Neuronal stem cell (in vitro differentiated cells): ENCODE data around the gene PTPRD.

Source experiments
- DNase-seq: peaks from one replicate; pipeline ENCODE4 v3.0.0-alpha.2; 2013; ENCODE audit warnings: low spot score
- H2AFZ ChIP-seq: one replicate; pipeline ENCODE4 v1.6.1; 2013; ENCODE audit warnings: mild to moderate bottlenecking, low read length, inconsistent platforms
- H2AK5ac ChIP-seq: 2 replicates; pipeline ENCODE4 v1.6.1; 2013; ENCODE audit warnings: low read depth, mild to moderate bottlenecking, inconsistent platforms, low read length, moderate library complexity, mixed read lengths
- H2BK120ac ChIP-seq: 2 replicates; pipeline ENCODE4 v1.6.1; 2013; ENCODE audit warnings: low read depth, mild to moderate bottlenecking, inconsistent platforms, low read length, moderate library complexity, mixed read lengths
- H2BK12ac ChIP-seq: one replicate; pipeline ENCODE4 v1.6.1; 2013; ENCODE audit warnings: low read length, inconsistent platforms
- H2BK15ac ChIP-seq: 2 replicates; pipeline ENCODE4 v1.6.1; 2013; ENCODE audit warnings: mild to moderate bottlenecking, low read length, inconsistent platforms, mixed read lengths
- H2BK5ac ChIP-seq: one replicate; pipeline ENCODE4 v1.6.1; 2013; ENCODE audit warnings: inconsistent platforms, mild to moderate bottlenecking, low read length, moderate library complexity
- H3K14ac ChIP-seq: one replicate; pipeline ENCODE4 v1.6.1; 2013; ENCODE audit warnings: low read length, inconsistent platforms
- H3K18ac ChIP-seq: 2 replicates; pipeline ENCODE4 v1.6.1; 2013; ENCODE audit warnings: low read length, inconsistent platforms
- H3K23ac ChIP-seq: 2 replicates; pipeline ENCODE4 v1.6.1; 2013; ENCODE audit warnings: low read depth, mild to moderate bottlenecking, mixed read lengths, low read length, inconsistent platforms; ENCODE audit not compliant: poor library complexity
- H3K27ac ChIP-seq: replicated peaks from 3 replicates; pipeline ENCODE4 v1.5.1; 2013; ENCODE audit warnings: low read length, inconsistent platforms
- H3K27me3 ChIP-seq, 3 experiments: 2 replicates each; pipeline ENCODE4 v1.6.1; 2013; ENCODE audit warnings: low read length in 3 of 3, mild to moderate bottlenecking in 2 of 3, inconsistent platforms in 1 of 3, low read depth in 1 of 3, mixed read lengths in 1 of 3, moderate library complexity in 1 of 3; ENCODE audit not compliant: control insufficient read depth in 3 of 3, insufficient read depth in 3 of 3
- H3K36me3 ChIP-seq, 2 donors: replicated peaks in 1 of 2; 2 replicates each; pipeline ENCODE4 v1.6.1; 2013; ENCODE audit warnings: low read length in 2 of 2; ENCODE audit not compliant: control insufficient read depth in 2 of 2, insufficient read depth in 2 of 2
- H3K4ac ChIP-seq: 2 replicates; pipeline ENCODE4 v1.6.1; 2013; ENCODE audit warnings: inconsistent platforms, mild to moderate bottlenecking, low read length, moderate library complexity
- H3K4me1 ChIP-seq, 2 donors: 1 replicate in 1 of 2; 2 replicates in 1 of 2; pipeline ENCODE4 v1.6.1; 2013; ENCODE audit warnings: low read length in 2 of 2, low read depth in 1 of 2; ENCODE audit not compliant: control insufficient read depth in 2 of 2, insufficient read depth in 1 of 2
- H3K4me2 ChIP-seq: one replicate; pipeline ENCODE4 v1.6.1; 2013; ENCODE audit warnings: mild to moderate bottlenecking, low read length, inconsistent platforms; ENCODE audit not compliant: insufficient read depth, poor library complexity, severe bottlenecking
- H3K4me3 ChIP-seq, 2 donors: 2 replicates each; pipeline ENCODE4 v1.5.1; 2013; ENCODE audit warnings: low read length in 2 of 2, mild to moderate bottlenecking in 2 of 2, inconsistent platforms in 1 of 2, moderate library complexity in 1 of 2
- H3K79me1 ChIP-seq: one replicate; pipeline ENCODE4 v1.6.1; 2013; ENCODE audit warnings: low read depth, mild to moderate bottlenecking, inconsistent platforms, low read length, moderate library complexity
- H3K9ac ChIP-seq: one replicate; pipeline ENCODE4 v1.6.1; 2013; ENCODE audit warnings: mild to moderate bottlenecking, low read depth, low read length, inconsistent platforms; ENCODE audit not compliant: poor library complexity
- H3K9me3 ChIP-seq, 2 donors: replicated peaks in 1 of 2; 2 replicates each; pipeline versions ENCODE3 to v1.6.1; 2013; ENCODE audit warnings: low read length in 2 of 2, mild to moderate bottlenecking in 2 of 2, inconsistent platforms in 1 of 2, low read depth in 1 of 2, mixed read lengths in 1 of 2, moderate library complexity in 1 of 2; ENCODE audit not compliant: control insufficient read depth in 2 of 2, insufficient read depth in 1 of 2
- H4K8ac ChIP-seq: one replicate; pipeline ENCODE4 v1.6.1; 2013; ENCODE audit warnings: low read depth, mild to moderate bottlenecking, inconsistent platforms, low read length, moderate library complexity
- H4K91ac ChIP-seq: one replicate; pipeline ENCODE4 v1.6.1; 2013; ENCODE audit warnings: low read length, low read depth, mild to moderate bottlenecking, inconsistent platforms; ENCODE audit not compliant: poor library complexity
- WGBS, 2 donors: extraction: QIAGEN DNeasy Blood & Tissue Kit; methylation state at CpG; one replicate each; pipeline ENCODE4 v1.1.7; 2013; ENCODE audit warnings: missing lambda C conversion rate in 2 of 2, mixed read lengths in 1 of 2; ENCODE audit not compliant: insufficient read length in 2 of 2, insufficient replicate concordance in 1 of 2; ENCODE audit errors: extremely low coverage in 2 of 2; 5-methylcytosine and 5-hydroxymethylcytosine counted together

PTPRD gene

GRCh38 chr9:8627976-8628679 is 1984.7 kb downstream of the PTPRD start:
- Histone ChIP-seq H3K4ac (no peak overlapping the region), H3K9me3 (no peaks in the 10 kb centered on the region), H4K91ac (no peak overlapping the region), H3K4me2 (no peak overlapping the region), H3K18ac (no peak overlapping the region), H2BK15ac (no peak overlapping the region), H3K14ac (no peak overlapping the region), H3K23ac (no peak overlapping the region), H2BK12ac (no peak overlapping the region), H3K27ac (no peak overlapping the region), H3K79me1 (no peaks in the 10 kb centered on the region), H2BK120ac (no peak overlapping the region), H2AFZ (no peak overlapping the region), H3K4me3 (no peak overlapping the region), H3K4me1 (peaks cover 4 to 6% of the 10 kb centered on the region in 2 donors), H3K9ac (no peak overlapping the region), H2AK5ac (no peak overlapping the region), H3K36me3 (peaks cover 0 to 15% of the 10 kb centered on the region in 2 donors), H3K27me3 (no peaks in the 10 kb centered on the region), H2BK5ac (no peak overlapping the region), H4K8ac (no peak overlapping the region)
- DNase-seq, result no peak
- no CpG with 5 or more reads among the region's 7 CpGs for WGBS, 2 donors

- no peak overlapping the region for H2AK5ac ChIP-seq
- no peak overlapping the region for H3K4me3 ChIP-seq
- H3K27me3 ChIP-seq, result no peaks in the 10 kb centered on the region
- no peak overlapping the region for H2BK120ac ChIP-seq
- no peak overlapping the region for H3K4me2 ChIP-seq
- H3K18ac ChIP-seq, result no peak overlapping the region
- H3K9ac ChIP-seq, result no peak overlapping the region
- no peak overlapping the region for H4K8ac ChIP-seq
- peaks cover 0 to 3% of the 10 kb centered on the region in 2 donors for H3K36me3 ChIP-seq
- no peak overlapping the region for H2BK15ac ChIP-seq
- H3K79me1 ChIP-seq, result no peaks in the 10 kb centered on the region
- H2BK5ac ChIP-seq, result no peak overlapping the region
- no peak overlapping the region for H2BK12ac ChIP-seq
- H3K4me1 ChIP-seq, result peaks cover 0 to 1% of the 10 kb centered on the region in 2 donors
- no peak overlapping the region for H3K23ac ChIP-seq
- H2AFZ ChIP-seq, result no peak overlapping the region
- H3K27ac ChIP-seq, result no peak overlapping the region
- H4K91ac ChIP-seq, result no peak overlapping the region
- H3K4ac ChIP-seq, result no peak overlapping the region
- H3K9me3 ChIP-seq, result no peaks in the 10 kb centered on the region
- H3K14ac ChIP-seq, result no peak overlapping the region
- no CpG with 5 or more reads among the region's 2 CpGs for WGBS, 2 donors
- DNase-seq, result no peak
These were observed 1989.9 kb downstream of the PTPRD start for GRCh38 chr9:8622871-8623270.

GRCh38 chr9:8622222-8622802 is 1990.5 kb downstream of the PTPRD start:
- no peak overlapping the region for H2BK120ac ChIP-seq
- no peak overlapping the region for H2BK5ac ChIP-seq
- no peak for DNase-seq
- H4K91ac ChIP-seq, result no peak overlapping the region
- no peak overlapping the region for H3K4ac ChIP-seq
- no peak overlapping the region for H3K9ac ChIP-seq
- no peak overlapping the region for H2BK15ac ChIP-seq
- no peak overlapping the region for H2AFZ ChIP-seq
- WGBS, 2 donors, result no CpG with 5 or more reads among the region's 3 CpGs
- H4K8ac ChIP-seq, result no peak overlapping the region
- no peaks in the 10 kb centered on the region for H3K9me3 ChIP-seq
- no peak overlapping the region for H3K4me3 ChIP-seq
- H3K18ac ChIP-seq, result no peak overlapping the region
- no peak overlapping the region for H2BK12ac ChIP-seq
- no peaks in the 10 kb centered on the region for H3K27me3 ChIP-seq
- H3K14ac ChIP-seq, result no peak overlapping the region
- H3K79me1 ChIP-seq, result no peaks in the 10 kb centered on the region
- H3K23ac ChIP-seq, result no peak overlapping the region
- no peak overlapping the region for H2AK5ac ChIP-seq
- H3K4me2 ChIP-seq, result no peak overlapping the region
- H3K4me1 ChIP-seq, result no peaks in the 10 kb centered on the region
- no peak overlapping the region for H3K27ac ChIP-seq
- peaks cover 0 to 3% of the 10 kb centered on the region in 2 donors for H3K36me3 ChIP-seq

- no peak overlapping the region for H3K4ac ChIP-seq
- no peak for DNase-seq
- H2AFZ ChIP-seq, result no peak overlapping the region
- H2BK12ac ChIP-seq, result no peak overlapping the region
- no peak overlapping the region for H2BK120ac ChIP-seq
- no CpG with 5 or more reads among the region's 2 CpGs for WGBS, 2 donors
- no peak overlapping the region for H3K4me2 ChIP-seq
- no peaks in the 10 kb centered on the region for H3K4me1 ChIP-seq
- H3K14ac ChIP-seq, result no peak overlapping the region
- no peak overlapping the region for H2BK5ac ChIP-seq
- H3K23ac ChIP-seq, result no peak overlapping the region
- H3K4me3 ChIP-seq, result no peak overlapping the region
- H2BK15ac ChIP-seq, result no peak overlapping the region
- H3K79me1 ChIP-seq, result no peaks in the 10 kb centered on the region
- H3K27ac ChIP-seq, result no peak overlapping the region
- no peaks in the 10 kb centered on the region for H3K9me3 ChIP-seq
- no peaks in the 10 kb centered on the region for H3K27me3 ChIP-seq
- no peak overlapping the region for H4K8ac ChIP-seq
- H3K36me3 ChIP-seq, result peaks cover 0 to 3% of the 10 kb centered on the region in 2 donors
- no peak overlapping the region for H3K18ac ChIP-seq
- H3K9ac ChIP-seq, result no peak overlapping the region
- no peak overlapping the region for H2AK5ac ChIP-seq
- no peak overlapping the region for H4K91ac ChIP-seq
These were observed 1991.4 kb downstream of the PTPRD start for GRCh38 chr9:8621416-8621815.
